ENCODE results near the gene POU2F3. TPM values are rescaled to one million over a fixed set of nuclear protein-coding genes. Genes with fewer than 3 reads are reported as not detected.

Gene POU2F3
- total and polyA plus RNA-seq, 7 donors: not detected

- peaks cover 2 to 19% (median 3%) of the 10 kb centered on the region in 3 donors for H3K27me3 ChIP-seq (ENCODE audit: insufficient read depth in 3 of 3, low read length in 2 of 3)
- intact Hi-C loops (cut with DNase I): loop anchor here in 1 of 2 donors (5.0 kb wide), 1 partner anchor 358 kb away; no protein-coding TSS in a partner anchor
- 87 to 90% (median 89%) methylated on average over 3 of the region's 3 CpGs for WGBS, 3 donors
- no peaks in the 10 kb centered on the region for H3K9me3 ChIP-seq
- no peak for DNase-seq
- H3K27ac ChIP-seq: no peak overlapping the region
- TF ChIP-seq CTCF (IDR thresholded peaks at IDR 0.05): no peak
- no peak for ATAC-seq
- H3K4me3 ChIP-seq: no peak overlapping the region
- no peaks in the 10 kb centered on the region for H3K36me3 ChIP-seq (ENCODE audit: insufficient read depth in 1 of 2, low read depth in 1 of 2)
- peaks cover 18% of the 10 kb centered on the region for H3K4me1 ChIP-seq
Observed at GRCh38 chr11:120329556-120329955, 89.6 kb downstream of the POU2F3 start.

GRCh38 chr11:120330045-120330444 is 90.1 kb downstream of the POU2F3 start:
- Histone ChIP-seq H3K4me3 (no peak overlapping the region), H3K36me3 (ENCODE audit: insufficient read depth in 1 of 2, low read depth in 1 of 2) (no peaks in the 10 kb centered on the region), H3K27me3 (ENCODE audit: insufficient read depth in 3 of 3, low read length in 2 of 3) (peaks cover 2 to 19% (median 3%) of the 10 kb centered on the region in 3 donors), H3K4me1 (peaks cover 19% of the 10 kb centered on the region), H3K9me3 (no peaks in the 10 kb centered on the region), H3K27ac (no peak overlapping the region)
- 93 to 96% (median 95%) methylated on average over 6 of the region's 6 CpGs for WGBS, 3 donors
- TF ChIP-seq CTCF (IDR thresholded peaks at IDR 0.05): no peak
- ATAC-seq (no peak), DNase-seq (no peak)
- intact Hi-C loops (cut with DNase I): no loop called here

GRCh38 chr11:120331301-120331996 is 91.5 kb downstream of the POU2F3 start:
- intact Hi-C loops (cut with DNase I): no loop called here
- Histone ChIP-seq H3K4me3 (no peak overlapping the region), H3K36me3 (ENCODE audit: insufficient read depth in 1 of 2, low read depth in 1 of 2) (no peaks in the 10 kb centered on the region), H3K27ac (no peak overlapping the region), H3K27me3 (ENCODE audit: insufficient read depth in 3 of 3, low read length in 2 of 3) (peaks cover 0 to 6% (median 0%) of the 10 kb centered on the region in 3 donors), H3K4me1 (peaks cover 15% of the 10 kb centered on the region), H3K9me3 (no peaks in the 10 kb centered on the region)
- ATAC-seq (no peak), DNase-seq (no peak)
- WGBS, 3 donors: 28 to 40% (median 29%) methylated on average over 2 of the region's 2 CpGs
- no peak for TF ChIP-seq CTCF (IDR thresholded peaks at IDR 0.05)

GRCh38 chr11:120332822-120333716 is 93.1 kb downstream of the POU2F3 start:
- 84 to 92% (median 88%) methylated on average over 5 of the region's 5 CpGs for WGBS, 3 donors
- H3K4me1 ChIP-seq: peaks cover 15% of the 10 kb centered on the region
- intact Hi-C loops (cut with DNase I): no loop called here
- H3K36me3 ChIP-seq (ENCODE audit: insufficient read depth in 1 of 2, low read depth in 1 of 2): no peaks in the 10 kb centered on the region
- ATAC-seq (no peak), DNase-seq (no peak)
- H3K27me3 ChIP-seq (ENCODE audit: insufficient read depth in 3 of 3, low read length in 2 of 3): no peaks in the 10 kb centered on the region
- H3K9me3 ChIP-seq: no peaks in the 10 kb centered on the region
- no peak overlapping the region for H3K4me3 ChIP-seq
- H3K27ac ChIP-seq: no peak overlapping the region
- no peak for TF ChIP-seq CTCF (IDR thresholded peaks at IDR 0.05)
